Measurements from ENCODE around the gene FTH1. TPM values are rescaled to one million over a fixed set of nuclear protein-coding genes. Genes with fewer than 3 reads are reported as not detected.
"Not testable (repeated sequence)": the region's sequence is repeated elsewhere in the genome, so short reads cannot be mapped to it uniquely, and the experiment has no call there.

FTH1 gene
- total RNA-seq, 2 donors from 2014 or later, result 4,322 to 5,591 TPM

DNA sequence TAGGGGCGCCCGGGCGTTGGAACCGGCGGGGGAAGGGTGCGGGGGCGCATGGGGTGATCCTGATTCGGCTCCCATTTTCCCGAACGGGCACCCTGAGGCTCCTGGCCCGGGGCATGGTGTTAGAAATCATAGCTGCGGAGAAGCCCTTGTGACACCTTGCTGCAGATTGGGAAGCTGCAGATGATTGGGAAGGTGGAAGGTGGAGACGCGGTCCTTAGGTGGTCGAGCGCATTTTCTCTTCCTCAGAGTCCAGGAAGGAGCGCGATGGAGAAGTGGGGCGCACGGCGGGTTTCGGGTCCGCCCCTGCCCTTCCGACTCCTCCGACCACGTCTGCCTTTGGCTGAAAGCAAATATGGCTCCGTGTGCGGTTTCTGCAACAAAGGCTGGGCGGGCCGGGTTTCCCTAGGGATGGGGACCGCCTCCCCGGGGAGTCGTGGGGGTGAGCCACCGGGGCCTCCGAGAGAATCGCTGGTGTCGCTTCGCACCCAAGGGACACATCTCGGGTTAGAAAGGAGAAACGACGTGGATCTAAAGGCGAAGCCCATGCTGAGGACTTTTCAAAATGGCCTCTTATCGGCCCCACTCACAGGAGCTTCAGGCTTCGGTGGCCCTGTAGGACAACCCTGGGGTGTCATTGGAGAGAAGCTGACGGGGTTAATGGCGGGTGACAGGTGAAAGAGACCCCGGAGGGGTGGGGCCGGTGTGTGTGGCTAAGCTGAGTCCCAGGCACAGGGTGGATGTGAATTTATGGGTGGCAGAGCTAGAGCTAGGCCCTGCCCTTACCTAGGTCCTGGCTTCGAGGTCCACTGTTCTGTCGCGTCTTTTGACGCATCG lies 707 bp upstream of the FTH1 start:
- intact Hi-C loops (cut with DNase I, micrococcal nuclease), result loop anchor here in 1 of 2 donors (10.0 kb wide), 1 partner anchor 173 kb away; the partner anchor contains the start of genes FEN1 and TMEM258

DNA sequence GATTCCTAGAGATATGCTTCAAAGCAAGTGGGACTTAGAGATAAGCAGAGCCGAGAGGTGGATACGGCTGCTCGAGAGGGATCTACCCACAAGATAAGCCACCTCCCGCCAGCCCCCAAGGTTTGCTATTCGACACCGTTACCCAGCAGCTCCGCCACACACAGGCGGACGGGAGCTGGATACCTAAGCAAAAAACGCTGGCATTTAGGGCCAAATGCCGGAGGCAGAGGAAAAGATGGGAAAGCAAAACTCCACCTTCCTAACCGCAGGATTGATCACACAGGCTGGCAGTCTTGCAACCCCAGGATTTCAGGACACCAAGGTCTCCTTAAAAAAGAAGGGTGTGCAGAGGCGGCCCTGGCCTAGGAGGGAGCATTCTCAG lies 709 bp downstream of the FTH1 start:
- intact Hi-C loops (cut with DNase I, micrococcal nuclease), result loop anchor here in 1 of 2 donors (10.0 kb wide), 1 partner anchor 172 kb away; the partner anchor contains the start of genes FEN1 and TMEM258
- no peak for ATAC-seq
- DNase-seq, result peak in 1 of 2 donors; percentile 45

More for the DNA sequence above, 707 bp upstream of the FTH1 start:
- peak; percentile 44 to 70 for DNase-seq
- ATAC-seq, result peak; percentile 19

- ATAC-seq, result not testable (repeated sequence)
- intact Hi-C loops (cut with DNase I, micrococcal nuclease), result loop anchor here in 1 of 2 donors (10.0 kb wide), 1 partner anchor 170 kb away; the partner anchor contains the start of genes FEN1 and TMEM258
- DNase-seq, result peak in 1 of 2 donors; percentile 73
Observed at GRCh38 chr11:61964666-61965271, 2.7 kb downstream of the FTH1 start.

DNA sequence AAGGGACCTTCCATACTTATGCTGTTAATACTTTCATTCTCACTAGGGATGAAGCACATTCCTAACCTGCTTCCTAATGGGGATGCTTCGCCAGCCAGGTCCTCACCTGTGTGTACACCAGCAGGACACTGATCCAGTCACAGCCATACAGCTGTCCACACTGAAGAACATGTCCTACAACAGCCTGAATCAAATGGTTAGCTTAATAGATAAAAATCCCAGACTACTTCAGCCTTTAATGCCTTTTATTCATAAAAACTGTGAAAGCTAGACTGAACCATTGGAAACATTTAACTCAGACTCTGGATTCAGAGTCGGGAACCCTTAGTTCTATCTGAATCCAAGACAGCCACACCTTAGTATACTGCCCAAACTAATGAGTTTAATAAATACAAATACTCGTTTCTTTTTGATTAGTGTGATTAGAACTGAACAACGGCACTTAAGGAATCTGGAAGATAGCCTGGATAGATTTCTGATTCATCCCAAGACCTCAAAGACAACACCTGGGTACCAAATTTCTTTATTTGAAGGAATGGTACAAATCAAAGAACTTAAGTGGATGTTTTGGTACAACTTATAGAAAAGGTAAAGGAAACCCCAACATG lies 3.3 kb downstream of the FTH1 start:
- DNase-seq (no peak), ATAC-seq (no peak)
- intact Hi-C loops (cut with DNase I, micrococcal nuclease), result loop anchor here in 1 of 2 donors (10.0 kb wide), 1 partner anchor 169 kb away; the partner anchor contains the start of genes FEN1 and TMEM258

GRCh38 chr11:61963282-61964057 lies 4.0 kb downstream of the FTH1 start:
- intact Hi-C loops (cut with DNase I, micrococcal nuclease), result loop anchor here in 1 of 2 donors (10.0 kb wide), 1 partner anchor 169 kb away; the partner anchor contains the start of genes FEN1 and TMEM258
- ATAC-seq, result peak; percentile 0

DNA sequence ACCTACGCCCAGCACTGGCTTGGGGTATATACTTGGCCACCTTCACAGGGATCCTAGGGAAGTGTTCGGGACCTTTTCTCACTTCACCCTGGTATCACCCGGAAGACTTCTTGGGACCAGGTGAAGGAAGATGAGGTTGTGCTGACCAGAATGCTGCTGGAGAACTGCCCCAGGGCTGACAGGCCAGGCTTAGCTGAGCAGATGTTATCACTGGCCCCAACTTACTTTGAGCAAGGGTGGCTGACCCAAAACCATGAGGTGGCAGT lies 4.5 kb downstream of the FTH1 start:
- ATAC-seq, result peak; percentile 0
- no peak for DNase-seq
- intact Hi-C loops (cut with DNase I, micrococcal nuclease), result loop anchor here in 1 of 2 donors (10.0 kb wide), 1 partner anchor 168 kb away; the partner anchor contains the start of genes FEN1 and TMEM258

More at GRCh38 chr11:61963282-61964057, 4.0 kb downstream of the FTH1 start:
- no peak for DNase-seq

GRCh38 chr11:61962213-61963015 lies 5.0 kb downstream of the FTH1 start:
- ATAC-seq (peak; percentile 5), DNase-seq (no peak)
- intact Hi-C loops (cut with DNase I, micrococcal nuclease), result loop anchor here in 1 of 2 donors (10.0 kb wide), 1 partner anchor 168 kb away; the partner anchor contains the start of genes FEN1 and TMEM258

- ATAC-seq (peak; percentile 30), DNase-seq (no peak)
- intact Hi-C loops (cut with DNase I, micrococcal nuclease), result loop anchor here in 1 of 2 donors (10.0 kb wide), 1 partner anchor 167 kb away; the partner anchor contains the start of genes FEN1 and TMEM258
Observed at GRCh38 chr11:61961570-61962212, 5.7 kb downstream of the FTH1 start.

- ATAC-seq, result no peak
- peak in 1 of 2 donors; percentile 6 for DNase-seq
- intact Hi-C loops (cut with DNase I, micrococcal nuclease), result loop anchor here in 1 of 2 donors (10.0 kb wide), 1 partner anchor 166 kb away; the partner anchor contains the start of genes FEN1 and TMEM258
Observed at GRCh38 chr11:61960532-61960931, 6.9 kb downstream of the FTH1 start.

DNA sequence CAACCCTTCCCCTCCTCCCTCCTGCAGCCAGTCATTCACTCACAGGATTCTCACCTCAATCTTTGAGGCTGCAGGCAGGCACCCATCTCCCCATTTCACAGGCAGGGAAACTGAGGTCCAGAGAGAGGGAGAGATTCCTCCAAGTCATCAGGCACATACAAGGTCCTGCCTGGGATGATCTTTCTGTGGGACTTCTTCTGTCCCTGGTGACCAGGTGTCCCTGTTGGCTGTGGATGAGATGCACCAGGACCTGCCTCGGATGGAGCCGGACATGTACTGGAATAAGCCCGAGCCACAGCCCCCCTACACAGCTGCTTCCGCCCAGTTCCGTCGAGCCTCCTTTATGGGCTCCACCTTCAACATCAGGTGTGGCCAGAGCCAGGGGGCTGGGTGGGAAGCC lies 7.8 kb downstream of the FTH1 start:
- DNase-seq (peak in 1 of 2 donors; percentile 4), ATAC-seq (no peak)
- intact Hi-C loops (cut with DNase I, micrococcal nuclease), result loop anchor here in 1 of 2 donors (10.0 kb wide), 1 partner anchor 165 kb away; the partner anchor contains the start of genes FEN1 and TMEM258

GRCh38 chr11:61959114-61959513 lies 8.3 kb downstream of the FTH1 start:
- ATAC-seq, result no peak
- DNase-seq, result peak in 1 of 2 donors; percentile 2
- intact Hi-C loops (cut with DNase I, micrococcal nuclease), result no loop called here

GRCh38 chr11:61958590-61958989 lies 8.8 kb downstream of the FTH1 start:
- ATAC-seq, result no peak
- intact Hi-C loops (cut with DNase I, micrococcal nuclease), result no loop called here

GRCh38 chr11:61957021-61957770 lies 10.2 kb downstream of the FTH1 start:
- intact Hi-C loops (cut with DNase I, micrococcal nuclease), result no loop called here
- DNase-seq (peak in 1 of 2 donors; percentile 4), ATAC-seq (no peak)

More at GRCh38 chr11:61958590-61958989, 8.8 kb downstream of the FTH1 start:
- DNase-seq, result no peak

DNA sequence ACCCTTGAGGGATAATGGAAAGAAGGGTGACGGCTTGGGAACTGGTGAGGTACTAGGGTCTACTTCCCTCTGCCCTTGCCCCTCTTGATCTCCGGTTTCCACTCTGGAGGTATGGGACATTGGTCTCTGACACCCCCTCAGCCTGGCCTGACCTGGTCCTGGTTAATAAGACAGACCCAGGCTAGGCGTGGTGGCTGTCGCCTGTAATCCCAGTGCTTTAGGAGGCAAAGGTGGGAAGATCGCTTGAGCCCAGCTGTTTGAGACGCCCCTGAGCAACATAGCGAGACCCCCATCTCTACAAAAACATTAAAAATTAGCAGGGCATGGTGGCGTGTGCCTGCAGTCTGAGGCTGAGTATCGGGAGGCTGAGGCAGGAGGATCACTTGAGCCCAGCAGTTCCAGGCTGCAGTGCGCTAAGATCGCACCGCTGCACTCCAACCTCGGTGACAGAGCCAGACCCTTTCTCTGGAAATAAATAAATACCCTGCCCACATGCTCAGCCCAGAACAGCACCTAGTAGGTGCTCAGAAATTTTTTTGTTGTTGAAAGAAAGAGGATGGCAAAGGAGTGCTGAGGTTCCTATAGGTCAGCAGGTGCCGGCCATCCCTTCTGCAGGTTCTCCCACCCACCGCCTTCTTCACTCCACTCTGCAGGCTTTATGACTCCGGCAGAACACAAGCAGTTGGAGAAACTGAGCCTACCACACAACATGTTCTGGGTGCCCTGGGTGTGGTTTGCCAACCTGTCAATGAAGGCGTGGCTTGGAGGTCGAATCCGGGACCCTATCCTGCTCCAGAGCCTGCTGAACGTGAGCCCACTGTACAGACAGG lies 11.0 kb downstream of the FTH1 start:
- intact Hi-C loops (cut with DNase I, micrococcal nuclease), result no loop called here
- DNase-seq, result peak in 1 of 2 donors; percentile 4
- no peak for ATAC-seq

DNA sequence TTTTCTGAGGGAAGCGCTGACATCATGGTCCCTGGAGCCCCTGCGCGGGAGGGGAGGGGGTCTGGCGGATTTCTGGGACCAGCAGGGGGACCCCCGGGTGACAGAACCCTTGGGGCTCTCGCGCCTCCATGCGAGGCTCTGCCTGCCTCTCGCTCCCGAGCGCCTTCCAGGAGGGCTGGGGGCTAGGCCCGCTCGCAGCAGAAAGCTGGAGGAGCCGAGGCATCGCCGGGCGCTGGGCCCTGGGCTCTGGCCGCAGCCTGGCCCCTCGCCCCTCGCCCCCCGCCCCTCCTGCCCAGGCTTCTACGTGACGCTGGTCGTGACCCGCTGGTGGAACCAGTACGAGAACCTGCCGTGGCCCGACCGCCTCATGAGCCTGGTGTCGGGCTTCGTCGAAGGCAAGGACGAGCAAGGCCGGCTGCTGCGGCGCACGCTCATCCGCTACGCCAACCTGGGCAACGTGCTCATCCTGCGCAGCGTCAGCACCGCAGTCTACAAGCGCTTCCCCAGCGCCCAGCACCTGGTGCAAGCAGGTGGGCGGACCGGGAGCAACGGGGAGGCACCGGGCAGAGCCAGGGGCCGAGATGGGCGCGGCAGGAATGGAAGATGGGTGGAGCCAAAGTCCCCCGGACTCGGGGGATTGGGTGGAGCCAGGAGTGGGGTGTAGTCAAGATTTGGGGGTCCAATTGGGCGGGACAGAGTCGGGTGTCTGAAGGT lies 11.9 kb downstream of the FTH1 start:
- DNase-seq, result no peak
- peak; percentile 65 for ATAC-seq

More for the DNA sequence above, 11.9 kb downstream of the FTH1 start:
- intact Hi-C loops (cut with DNase I, micrococcal nuclease), result no loop called here
